Anterior cingulate cortex (tissue), 58 donors: ENCODE measurements around the gene FBXL16.
"Not testable (repeated sequence)": the region's sequence is repeated elsewhere in the genome, so short reads cannot be mapped to it uniquely, and the experiment has no call there.

Source experiments
- DNase-seq, 58 donors: peaks; one replicate each; lab custom pipeline; 2025; lab: John Stamatoyannopoulos, UW

The FBXL16 gene

DNA sequence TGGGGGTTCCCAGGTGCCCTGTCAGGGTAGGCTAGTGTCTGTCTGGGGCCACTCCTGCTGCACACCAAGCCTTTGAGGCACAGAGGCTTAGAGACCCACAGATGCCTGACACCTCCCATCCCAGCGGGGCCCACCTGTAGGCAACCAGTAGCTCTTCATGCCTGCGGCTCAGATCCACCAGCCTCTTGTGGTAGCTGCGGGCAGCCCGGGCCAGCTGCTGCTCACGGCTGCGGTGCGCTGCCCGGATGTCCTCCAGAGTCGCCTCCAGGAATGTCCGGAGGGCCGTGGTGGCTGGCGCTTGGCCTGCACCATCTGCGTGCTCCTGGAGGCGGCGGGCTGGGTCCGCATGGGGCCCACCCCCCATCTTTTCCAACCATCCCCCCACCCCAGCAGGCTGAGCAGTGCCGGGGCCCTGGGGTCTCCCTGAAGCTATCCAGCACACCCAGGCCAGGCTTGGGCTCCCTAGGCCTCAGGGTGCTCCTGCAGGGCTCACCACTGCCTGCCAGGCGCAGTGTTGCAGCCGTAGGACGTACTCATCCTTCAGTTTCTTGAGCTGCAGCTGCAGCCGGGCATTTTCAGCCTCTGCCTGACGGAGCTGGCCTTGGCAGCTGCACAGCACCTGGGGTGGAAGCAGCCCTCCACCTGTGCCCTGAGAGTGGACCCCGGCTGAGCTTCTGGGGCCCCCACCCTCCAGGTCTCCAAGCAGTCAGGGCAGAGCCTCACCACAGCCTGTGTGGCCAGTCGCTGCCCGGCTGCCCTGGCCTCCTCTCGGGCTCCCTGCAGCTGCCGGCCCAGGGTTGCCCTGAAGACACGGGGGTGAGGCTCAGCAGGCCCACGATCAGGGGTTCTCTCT is 18.8 kb upstream of the FBXL16 start:
- DNase-seq, result no peak

DNA sequence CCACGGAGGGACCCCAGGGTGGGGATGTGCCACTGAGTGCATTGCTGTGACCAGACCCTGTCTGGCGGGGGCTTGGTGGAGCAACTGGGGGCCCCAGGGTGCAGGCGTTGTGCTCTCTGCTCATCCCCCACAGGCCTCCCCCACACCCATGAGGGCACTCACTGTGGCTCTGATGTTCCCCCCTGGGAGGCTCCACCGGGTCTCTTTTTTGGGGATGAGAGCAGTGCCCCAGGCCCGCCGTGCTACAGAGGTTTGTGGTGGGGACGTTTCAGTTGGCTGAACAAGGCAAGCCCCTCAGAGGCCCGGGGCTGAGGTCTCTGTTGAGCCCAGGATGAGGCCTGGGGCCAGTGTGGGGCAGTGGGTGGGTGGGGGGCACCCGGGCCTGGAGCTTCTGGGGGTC is 18.1 kb upstream of the FBXL16 start:
- no peak for DNase-seq

DNA sequence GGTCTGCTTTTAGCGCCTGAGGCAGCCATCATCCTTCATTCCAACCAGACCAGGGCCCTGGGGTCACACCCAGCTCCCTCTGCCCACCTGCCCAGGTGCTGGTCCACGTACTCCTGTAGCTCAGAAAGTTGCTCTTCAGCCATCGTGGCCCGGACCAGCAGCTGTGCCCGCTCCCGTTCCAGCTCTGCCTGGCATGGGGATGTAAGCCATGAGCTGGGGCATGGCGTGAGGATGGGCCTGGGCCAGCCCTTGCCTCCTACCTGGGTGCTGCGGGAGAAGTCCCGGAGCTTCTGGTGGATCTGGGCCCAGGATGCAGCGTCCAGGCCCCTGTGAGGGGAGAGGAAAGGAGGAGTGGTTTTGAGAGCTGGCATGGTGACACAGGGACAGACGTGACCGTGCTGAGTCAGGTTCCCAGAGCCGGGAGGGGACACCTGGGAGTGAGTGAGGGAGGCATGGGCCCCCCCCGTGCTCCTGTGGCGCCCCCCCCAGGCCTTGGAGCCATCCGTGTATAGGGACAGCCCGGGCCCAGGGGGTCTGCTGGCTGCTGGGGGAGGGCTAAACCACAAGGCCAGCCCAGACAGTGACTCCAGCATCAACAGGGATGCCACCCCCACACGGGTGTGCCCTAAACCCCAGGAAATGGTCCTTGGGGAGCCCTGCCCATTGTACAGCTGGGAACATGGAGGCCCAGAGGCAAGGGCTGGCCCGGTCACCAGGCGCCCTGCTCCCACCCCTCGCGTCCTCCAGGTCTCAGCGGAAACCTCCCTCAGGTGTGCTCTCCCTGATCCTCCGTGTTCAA is 17.4 kb upstream of the FBXL16 start:
- no peak for DNase-seq

DNA sequence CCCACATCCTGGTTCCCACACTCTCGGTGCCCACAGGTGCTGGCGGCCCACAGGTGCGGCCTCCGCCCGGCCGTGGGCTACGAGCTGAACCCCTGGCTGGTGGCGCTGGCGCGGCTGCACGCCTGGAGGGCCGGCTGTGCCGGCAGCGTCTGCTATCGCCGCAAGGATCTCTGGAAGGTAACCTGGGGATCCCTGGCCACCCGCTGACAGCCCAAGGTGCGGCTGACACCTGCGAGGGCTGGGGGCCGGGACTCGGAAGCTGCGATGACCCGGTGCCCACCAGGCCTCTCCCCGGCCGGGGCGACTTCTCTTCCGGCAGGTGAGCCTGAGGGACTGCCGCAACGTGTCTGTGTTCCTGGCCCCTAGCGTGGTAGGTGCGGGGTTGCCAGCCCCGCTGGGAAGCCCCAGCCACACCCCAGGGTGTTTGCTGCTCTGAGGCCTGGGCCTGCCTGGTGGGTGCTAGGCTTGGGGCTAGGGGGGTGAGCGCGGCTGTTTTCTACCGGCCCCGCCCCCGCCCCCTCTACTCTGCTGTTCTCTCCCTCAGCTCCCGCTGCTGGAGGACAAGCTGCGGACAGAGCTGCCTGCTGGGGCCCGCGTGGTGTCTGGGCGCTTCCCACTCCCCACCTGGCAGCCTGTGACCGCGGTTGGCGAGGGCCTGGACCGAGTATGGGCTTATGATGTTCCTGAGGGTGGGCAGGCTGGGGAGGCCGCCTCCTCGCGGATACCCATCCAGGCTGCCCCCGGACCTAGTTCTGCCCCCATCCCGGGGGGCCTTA is 16.4 kb upstream of the FBXL16 start:
- DNase-seq, result peak in 1 of 58 donors; percentile 39

DNA sequence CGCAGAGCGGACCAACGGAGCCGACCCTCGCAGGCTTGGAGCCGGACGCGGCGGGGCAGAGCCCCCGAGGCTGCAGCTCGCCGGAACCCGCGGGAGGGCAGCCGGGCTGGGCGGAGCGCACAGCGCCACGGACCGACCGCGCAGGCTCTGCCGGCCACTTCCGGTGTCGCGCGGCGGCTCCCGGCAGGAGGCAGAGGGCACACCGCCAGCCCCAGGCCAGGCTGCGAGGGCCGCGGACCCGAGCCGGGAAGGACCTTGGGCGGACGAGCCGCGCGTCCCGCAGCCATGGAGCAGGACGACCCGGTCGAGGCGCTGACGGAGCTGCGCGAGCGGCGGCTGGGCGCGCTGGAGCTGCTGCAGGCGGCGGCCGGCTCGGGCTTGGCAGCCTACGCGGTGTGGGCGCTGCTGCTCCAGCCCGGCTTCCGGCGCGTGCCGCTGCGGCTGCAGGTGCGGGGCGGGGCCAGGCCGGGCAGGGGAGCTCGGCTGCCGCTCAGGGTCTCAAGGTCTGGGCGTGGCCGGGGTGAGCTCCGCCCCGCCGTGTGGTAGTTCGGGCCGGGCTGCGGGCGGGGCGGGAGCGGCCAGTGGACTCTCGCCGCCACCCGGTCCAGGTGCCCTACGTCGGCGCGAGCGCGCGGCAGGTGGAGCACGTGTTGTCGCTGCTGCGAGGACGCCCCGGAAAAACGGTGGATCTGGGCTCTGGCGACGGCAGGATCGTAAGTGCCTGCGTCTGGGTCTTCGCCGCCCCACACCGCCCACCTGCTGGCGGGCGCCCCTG is 15.6 kb upstream of the FBXL16 start, which contains the start of gene ANTKMT:
Gene ANTKMT (plus strand): TSS at position 157 of the 775 bp plus-strand sequence. CDS start 129 bp downstream, at position 286.
- DNase-seq, result peak in 57 of 58 donors; percentile 38 to 89 (median 77)

DNA sequence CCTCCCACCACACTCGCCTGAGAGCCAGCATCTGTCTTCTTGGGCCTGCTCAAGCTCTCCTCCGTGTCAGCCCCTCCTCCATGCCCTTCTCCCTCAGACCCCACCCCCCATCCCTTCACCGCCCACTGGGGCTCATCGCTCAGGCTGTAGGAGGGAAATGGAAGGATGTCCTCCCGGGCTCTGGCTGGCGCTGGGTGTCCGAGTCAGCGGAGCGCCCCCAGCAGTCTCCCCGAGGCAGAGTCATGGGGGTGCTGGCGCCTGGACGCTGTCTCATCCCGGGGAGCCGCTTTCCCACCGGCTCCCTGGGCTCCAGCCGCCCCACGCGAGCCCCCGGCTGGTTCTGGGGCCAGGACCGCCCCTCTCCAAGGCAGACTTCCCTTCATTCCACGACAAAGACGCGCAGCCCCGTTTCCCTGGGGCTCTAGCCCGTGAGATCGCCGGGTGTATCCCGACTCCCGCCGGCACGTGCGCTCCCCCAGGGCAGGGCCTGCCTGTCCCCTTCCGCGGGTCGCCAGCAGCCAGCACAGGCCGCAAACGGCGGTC is 14.9 kb upstream of the FBXL16 start:
- peak in 57 of 58 donors; percentile 43 to 90 (median 72) for DNase-seq

DNA sequence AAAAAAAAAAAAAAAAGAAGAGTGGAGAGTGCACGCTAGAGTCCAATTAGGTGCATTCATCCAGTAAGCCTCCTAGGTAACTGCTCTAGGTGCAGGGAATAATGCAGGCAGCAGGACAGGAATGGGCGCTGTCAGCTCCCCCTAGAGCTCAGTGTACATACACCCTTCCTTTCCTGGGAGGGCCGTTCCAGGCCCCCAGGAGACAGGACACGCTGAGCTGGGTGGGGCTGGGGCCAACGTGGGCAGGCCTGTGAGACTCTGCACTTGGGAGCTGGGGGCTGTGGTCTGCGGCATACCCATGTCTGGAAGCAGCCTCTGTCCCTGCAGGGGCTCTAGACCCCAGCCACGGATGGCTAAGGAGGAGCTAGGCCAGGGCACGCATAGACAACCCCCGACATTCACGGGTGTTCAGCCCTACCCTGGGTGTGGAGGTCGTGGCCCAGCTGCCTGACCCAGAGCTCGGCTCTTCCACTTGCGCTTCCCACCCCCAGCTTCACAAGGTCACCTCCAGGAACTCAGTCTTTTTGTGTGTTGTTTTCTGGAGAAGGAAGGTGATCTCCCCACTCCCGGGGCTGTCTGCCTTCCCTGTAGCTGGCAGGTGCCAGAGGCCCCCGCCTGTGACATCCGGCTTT is 14.3 kb upstream of the FBXL16 start:
- DNase-seq, result peak in 16 of 58 donors; percentile 26 to 75 (median 55)

DNA sequence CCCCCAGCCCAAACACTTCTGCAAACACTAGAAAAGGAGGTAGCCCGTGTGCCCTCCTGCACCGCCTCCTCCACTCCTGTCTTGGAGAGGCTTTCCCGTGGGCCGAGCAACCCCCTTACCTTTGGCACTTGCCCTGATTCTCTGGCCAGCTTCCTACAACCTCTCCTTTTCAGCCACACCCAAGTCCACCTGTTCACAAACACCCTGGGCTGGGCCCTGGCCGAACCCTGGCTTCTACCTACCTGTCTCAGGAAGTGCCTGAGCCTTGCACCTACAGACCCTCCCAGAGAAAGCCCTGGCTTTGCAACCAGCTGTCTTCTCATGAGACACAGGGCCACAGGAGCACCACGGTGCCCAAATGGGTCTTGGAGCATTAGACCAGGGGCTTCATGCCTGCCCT is 13.3 kb upstream of the FBXL16 start:
- no peak for DNase-seq

DNA sequence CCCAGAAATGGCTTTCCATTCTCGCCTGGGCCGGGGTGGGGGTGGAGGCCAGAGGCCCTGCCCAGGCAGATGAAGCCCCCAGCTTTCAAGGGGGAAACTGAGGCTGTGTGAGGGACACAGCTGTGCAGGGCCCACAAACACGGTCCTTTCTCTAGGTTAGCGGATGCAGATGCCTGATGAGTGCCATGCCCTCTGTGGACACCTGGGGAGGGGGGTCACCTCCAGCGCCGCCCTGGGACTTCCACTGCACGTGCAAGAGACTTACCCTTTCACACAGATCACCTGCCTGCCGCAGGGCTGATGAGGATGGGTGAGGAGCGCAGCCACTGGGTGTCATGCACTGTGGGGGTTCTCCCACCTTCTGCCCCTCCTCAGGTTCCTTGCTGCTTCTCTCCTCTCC is 12.8 kb upstream of the FBXL16 start:
- no peak for DNase-seq

DNA sequence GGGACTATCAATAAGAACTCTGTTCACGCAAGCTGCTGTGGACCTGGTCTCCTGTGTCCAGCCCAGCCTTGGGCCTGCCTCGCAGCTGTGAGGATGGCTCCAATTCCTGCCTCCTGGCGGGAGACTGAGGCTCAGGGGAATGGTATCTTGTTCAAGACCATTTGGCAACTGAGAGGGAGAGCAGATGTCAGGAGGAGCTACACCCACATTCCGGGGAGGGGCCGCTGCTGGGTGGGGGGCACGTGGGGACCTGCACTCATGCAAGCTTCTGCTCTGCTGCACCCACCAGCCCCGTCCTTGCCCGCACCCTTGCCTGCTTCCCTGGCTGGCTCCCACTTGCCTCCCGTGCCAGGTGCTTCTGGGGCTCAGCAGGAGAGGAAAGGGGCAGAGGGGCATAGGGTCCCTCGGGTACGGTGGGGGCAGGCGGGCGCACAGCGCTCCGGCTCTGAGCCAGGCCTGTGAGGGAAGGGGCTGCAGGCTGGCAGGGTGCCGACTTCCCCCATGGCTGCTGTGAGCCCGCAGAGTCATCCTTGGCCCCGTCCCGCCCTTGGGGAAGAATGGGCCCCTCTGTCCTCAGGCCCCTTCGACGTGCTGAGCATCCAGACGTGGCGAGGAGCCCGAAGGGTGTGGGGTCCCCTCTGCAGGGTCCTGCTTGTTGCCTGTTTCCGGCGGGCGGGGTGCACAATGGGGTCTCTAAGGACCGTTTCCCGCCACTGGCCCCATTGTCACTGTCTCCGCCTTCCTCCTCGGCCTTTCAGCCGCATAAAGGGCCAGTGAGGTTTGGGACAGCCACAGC is 12.0 kb upstream of the FBXL16 start:
- peak in 11 of 58 donors; percentile 19 to 51 (median 38) for DNase-seq

DNA sequence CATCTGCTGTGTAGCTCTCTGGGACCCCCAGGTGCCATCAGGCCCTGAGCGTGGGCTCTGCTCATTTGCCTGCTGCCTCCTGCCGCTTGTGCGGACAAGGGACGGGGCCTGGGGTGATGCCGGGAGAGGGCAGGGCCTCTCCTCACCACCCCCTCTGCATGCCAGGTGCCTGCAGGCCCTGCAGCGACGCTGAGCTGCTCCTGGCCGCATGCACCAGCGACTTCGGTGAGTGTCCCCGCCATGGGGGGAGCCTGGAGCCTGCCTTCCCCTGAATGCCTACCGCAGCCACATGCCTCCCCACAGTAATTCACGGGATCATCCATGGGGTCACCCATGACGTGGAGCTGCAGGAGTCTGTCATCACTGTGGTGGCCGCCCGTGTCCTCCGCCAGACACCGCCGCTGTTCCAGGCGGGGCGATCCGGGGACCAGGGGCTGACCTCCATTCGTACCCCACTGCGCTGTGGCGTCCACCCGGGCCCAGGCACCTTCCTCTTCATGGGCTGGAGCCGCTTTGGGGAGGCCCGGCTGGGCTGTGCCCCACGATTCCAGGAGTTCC is 11.2 kb upstream of the FBXL16 start:
- DNase-seq, result no peak

DNA sequence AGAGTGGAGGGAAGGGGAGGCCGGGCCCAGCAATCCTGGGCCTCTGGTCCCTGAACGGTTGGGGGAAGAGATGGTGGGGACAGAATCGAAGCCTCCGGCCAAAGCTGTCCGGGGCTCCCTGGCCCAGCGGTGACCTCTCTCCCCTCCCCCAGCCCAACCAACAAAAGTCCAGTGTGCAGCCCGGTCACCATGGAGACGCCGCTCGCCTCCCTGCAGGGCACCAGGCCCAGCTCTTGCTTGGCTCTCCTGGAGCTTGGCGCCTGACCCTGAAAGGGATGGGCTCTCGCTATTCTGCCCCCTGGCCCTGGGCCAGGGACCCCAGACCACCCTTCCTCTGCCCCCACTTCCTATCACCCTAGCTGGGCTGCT is 10.6 kb upstream of the FBXL16 start:
- peak in 57 of 58 donors; percentile 24 to 95 (median 84) for DNase-seq

DNA sequence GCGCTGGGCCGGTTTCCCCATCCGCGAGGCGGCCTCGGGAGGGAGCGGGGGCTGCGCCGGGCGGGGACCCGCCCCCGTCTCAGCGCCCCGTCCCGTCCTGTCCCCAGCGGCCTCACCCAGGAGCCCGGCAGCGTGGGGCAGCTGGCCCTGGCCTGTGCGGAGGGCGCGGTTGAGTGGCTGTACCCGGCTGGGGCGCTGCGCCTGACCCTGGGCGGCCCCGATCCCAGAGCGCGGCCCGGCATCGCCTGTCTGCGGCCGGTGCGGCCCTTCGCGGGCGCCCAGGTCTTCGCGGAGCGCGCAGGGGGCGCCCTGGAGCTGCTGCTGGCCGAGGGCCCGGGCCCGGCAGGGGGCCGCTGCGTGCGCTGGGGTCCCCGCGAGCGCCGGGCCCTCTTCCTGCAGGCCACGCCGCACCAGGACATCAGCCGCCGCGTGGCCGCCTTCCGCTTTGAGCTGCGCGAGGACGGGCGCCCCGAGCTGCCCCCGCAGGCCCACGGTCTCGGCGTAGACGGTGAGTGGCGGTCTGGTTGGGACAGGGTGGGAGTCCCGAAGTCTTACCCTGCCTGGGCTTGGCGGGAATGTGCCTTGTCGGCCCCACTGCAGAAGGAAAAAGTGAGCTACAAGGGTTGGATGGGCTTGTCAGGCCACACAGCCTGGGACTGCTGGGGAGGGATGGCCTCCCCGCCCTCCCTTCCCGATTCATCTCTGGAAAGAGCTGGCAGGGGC is 10.0 kb upstream of the FBXL16 start:
- DNase-seq, result peak in 5 of 58 donors; percentile 27 to 75 (median 58)

DNA sequence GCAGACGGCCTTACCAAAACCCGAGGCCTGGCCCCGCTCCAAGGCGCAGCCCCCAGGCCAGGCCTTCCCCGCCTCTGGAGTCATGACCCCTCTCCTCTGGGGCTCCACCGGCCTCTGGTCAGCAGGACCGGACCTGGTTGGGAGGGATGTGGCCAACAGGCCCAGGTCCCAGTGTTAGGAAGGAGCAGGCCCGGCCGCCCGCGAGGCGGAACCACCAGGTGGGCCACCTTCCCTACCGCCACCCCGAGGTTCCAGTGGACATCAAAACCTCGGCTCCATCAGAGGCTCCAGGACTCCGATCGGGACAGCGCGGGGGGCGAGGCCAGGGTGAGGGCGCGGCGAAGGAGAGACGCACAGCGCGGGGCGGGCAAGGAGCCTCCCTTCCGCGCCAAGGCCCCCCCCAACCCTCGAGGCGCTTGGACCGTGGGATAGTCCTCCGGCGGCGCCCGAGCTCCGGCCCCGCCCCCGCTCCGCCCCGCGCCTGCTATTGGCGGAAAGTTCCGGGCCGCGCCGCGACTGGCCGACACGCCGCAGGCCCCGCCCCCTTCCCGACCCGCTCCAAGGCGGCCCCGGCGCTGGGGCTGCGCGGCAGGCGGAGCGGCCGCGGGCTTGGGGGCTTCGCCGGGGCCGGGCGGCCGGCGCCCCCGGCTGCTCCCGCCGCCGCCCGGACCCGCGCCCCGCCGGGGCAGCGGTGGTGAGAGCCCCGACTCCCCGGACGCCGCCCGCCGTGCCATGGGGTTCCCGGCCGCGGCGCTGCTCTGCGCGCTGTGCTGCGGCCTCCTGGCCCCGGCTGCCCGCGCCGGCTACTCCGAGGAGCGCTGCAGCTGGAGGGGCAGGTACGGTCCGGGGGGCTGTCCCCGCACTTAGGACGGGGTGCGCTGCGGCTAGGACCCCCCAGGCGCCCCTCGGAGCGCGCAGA is 9.2 kb upstream of the FBXL16 start, which contains the start of gene METRN:
Gene METRN (plus strand): TSS at position 561 of the 919 bp plus-strand sequence. CDS start 172 bp downstream, at position 733.
- DNase-seq, result peak; percentile 32 to 93 (median 84)

DNA sequence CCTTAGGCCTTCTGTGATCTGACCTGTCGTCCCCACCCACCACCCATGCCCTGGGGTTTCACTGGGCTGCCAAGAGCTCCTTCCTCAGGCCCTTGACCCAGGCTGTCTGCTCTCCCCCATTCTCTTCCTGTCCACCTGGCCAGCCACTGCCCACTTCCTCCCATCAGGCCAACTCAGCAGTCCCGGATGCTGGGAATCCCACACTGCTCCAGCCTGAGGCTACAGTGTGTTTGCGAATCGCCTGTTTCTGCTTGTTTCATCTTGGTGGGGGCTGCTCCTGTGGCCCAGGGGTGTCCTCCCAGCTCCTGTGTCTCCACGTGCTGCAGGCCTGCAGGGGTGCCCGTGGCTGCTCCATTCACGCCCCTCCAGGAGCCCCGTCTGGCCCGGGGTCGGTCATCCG is 8.5 kb upstream of the FBXL16 start:
- DNase-seq, result no peak

DNA sequence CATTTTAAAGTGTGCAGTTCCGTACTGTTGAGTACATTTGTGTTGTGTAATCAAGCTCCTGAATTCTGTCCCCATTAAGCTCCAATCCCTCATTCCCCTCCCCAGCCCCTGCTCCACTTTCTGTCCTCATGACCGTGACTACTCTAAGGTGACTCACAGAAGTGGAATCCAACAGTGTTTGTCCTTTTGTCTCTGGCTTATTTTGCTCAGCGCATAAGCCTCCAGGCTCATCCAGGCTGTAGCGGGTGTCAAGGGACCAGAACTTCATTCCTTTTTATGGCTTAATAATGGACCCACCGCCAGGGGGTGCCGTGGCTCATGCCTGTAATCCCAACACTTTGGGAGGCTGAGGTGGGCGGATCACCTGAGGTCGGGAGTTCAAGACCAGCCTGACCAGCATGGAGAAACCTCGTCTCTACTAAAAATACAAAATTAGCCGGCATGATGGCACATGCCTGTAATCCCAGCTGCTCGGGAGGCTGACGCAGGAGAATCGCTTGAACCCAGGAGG is 7.2 kb upstream of the FBXL16 start:
- not testable (repeated sequence) for DNase-seq
